ENCODE results near the gene JAML. TPM values are rescaled to one million over a fixed set of nuclear protein-coding genes. Genes with fewer than 3 reads are reported as not detected.

Gene JAML
- total and polyA plus RNA-seq, 2 donors (not counting 1 experiment from before 2014, with no cell fraction given) = not detected

GRCh38 chr11:118171269-118172062 is 53.3 kb downstream of the JAML start:
- Histone ChIP-seq H3K9ac (ENCODE audit: insufficient read depth, low read length) (no peak overlapping the region), H2AFZ (ENCODE audit: low read length) (no peak overlapping the region), H4K20me1 (ENCODE audit: control insufficient read depth, extremely low read depth, insufficient read depth, low read length) (no peaks in the 10 kb centered on the region), H3K4me3 (replicated peaks in 1 of 4; ENCODE audit: control extremely low read depth in 1 of 4, insufficient read depth in 1 of 4, low read depth in 3 of 4, low read length in 4 of 4) (no peak overlapping the region), H3K9me3 (ENCODE audit: control insufficient read depth, insufficient read depth, low read depth, low read length) (no peaks in the 10 kb centered on the region), H3K27ac (ENCODE audit: insufficient read depth, low read length) (no peak overlapping the region), H3K79me2 (ENCODE audit: control insufficient read depth, insufficient read depth, low read length) (no peaks in the 10 kb centered on the region), H3K27me3 (ENCODE audit: control insufficient read depth, insufficient read depth, low read length) (peaks cover 7% of the 10 kb centered on the region), H3K4me2 (ENCODE audit: extremely low read depth, insufficient read depth, low read length) (no peak overlapping the region), H3K36me3 (ENCODE audit: control insufficient read depth, insufficient read depth, low read length) (no peaks in the 10 kb centered on the region), H3K4me1 (ENCODE audit: control insufficient read depth, extremely low read depth, insufficient read depth, low read length) (no peaks in the 10 kb centered on the region)
- no peak for TF ChIP-seq EZH2 (IDR thresholded peaks at IDR 0.05; ENCODE audit: low read length, missing control alignments)
- TF ChIP-seq, protein P1, sequence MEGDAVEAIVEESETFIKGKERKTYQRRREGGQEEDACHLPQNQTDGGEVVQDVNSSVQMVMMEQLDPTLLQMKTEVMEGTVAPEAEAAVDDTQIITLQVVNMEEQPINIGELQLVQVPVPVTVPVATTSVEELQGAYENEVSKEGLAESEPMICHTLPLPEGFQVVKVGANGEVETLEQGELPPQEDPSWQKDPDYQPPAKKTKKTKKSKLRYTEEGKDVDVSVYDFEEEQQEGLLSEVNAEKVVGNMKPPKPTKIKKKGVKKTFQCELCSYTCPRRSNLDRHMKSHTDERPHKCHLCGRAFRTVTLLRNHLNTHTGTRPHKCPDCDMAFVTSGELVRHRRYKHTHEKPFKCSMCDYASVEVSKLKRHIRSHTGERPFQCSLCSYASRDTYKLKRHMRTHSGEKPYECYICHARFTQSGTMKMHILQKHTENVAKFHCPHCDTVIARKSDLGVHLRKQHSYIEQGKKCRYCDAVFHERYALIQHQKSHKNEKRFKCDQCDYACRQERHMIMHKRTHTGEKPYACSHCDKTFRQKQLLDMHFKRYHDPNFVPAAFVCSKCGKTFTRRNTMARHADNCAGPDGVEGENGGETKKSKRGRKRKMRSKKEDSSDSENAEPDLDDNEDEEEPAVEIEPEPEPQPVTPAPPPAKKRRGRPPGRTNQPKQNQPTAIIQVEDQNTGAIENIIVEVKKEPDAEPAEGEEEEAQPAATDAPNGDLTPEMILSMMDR (conservative IDR thresholded peaks at IDR 0.05 in 1 of 2, IDR thresholded peaks at IDR 0.05 in 1 of 2; ENCODE audit: low read depth in 1 of 2, low read length in 2 of 2) = peak; percentile 80 to 86
- peak; percentile 24 to 58 for DNase-seq (ENCODE audit: low read depth in 2 of 2)

DNA sequence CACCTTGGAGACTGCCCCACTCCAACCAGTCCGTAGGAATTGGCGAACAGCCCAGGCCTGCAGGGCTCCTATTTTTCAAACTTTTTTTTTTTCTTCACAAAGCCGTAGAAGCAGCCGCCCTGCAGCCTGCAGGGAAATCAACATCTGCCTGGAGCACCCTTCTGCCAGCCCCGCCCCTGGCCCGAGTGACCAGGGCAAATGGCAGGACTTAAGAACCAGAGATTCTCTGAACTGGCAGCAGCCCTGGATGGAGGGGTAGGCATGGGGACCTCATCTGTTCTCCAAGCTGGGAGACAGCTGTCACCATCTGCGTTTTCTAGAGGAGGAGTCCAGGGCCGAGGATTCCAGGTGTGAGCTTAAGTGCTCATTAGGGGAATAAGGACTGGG is 53.9 kb downstream of the JAML start:
- Histone ChIP-seq H3K9me3 (ENCODE audit: control insufficient read depth, insufficient read depth, low read depth, low read length) (no peaks in the 10 kb centered on the region), H3K4me3 (replicated peaks in 1 of 4; ENCODE audit: control extremely low read depth in 1 of 4, insufficient read depth in 1 of 4, low read depth in 3 of 4, low read length in 4 of 4) (no peak overlapping the region), H3K27me3 (ENCODE audit: control insufficient read depth, insufficient read depth, low read length) (peaks cover 4% of the 10 kb centered on the region), H3K36me3 (ENCODE audit: control insufficient read depth, insufficient read depth, low read length) (no peaks in the 10 kb centered on the region), H2AFZ (ENCODE audit: low read length) (no peak overlapping the region), H4K20me1 (ENCODE audit: control insufficient read depth, extremely low read depth, insufficient read depth, low read length) (no peaks in the 10 kb centered on the region), H3K9ac (ENCODE audit: insufficient read depth, low read length) (no peak overlapping the region), H3K4me2 (ENCODE audit: extremely low read depth, insufficient read depth, low read length) (no peak overlapping the region), H3K4me1 (ENCODE audit: control insufficient read depth, extremely low read depth, insufficient read depth, low read length) (no peaks in the 10 kb centered on the region), H3K79me2 (ENCODE audit: control insufficient read depth, insufficient read depth, low read length) (no peaks in the 10 kb centered on the region), H3K27ac (ENCODE audit: insufficient read depth, low read length) (no peak overlapping the region)
- TF ChIP-seq, protein P1 (conservative IDR thresholded peaks at IDR 0.05 in 1 of 2, IDR thresholded peaks at IDR 0.05 in 1 of 2; ENCODE audit: low read depth in 1 of 2, low read length in 2 of 2) = no peak
- no peak for TF ChIP-seq EZH2 (IDR thresholded peaks at IDR 0.05; ENCODE audit: low read length, missing control alignments)
- DNase-seq (ENCODE audit: low read depth in 2 of 2) = no peak

DNA sequence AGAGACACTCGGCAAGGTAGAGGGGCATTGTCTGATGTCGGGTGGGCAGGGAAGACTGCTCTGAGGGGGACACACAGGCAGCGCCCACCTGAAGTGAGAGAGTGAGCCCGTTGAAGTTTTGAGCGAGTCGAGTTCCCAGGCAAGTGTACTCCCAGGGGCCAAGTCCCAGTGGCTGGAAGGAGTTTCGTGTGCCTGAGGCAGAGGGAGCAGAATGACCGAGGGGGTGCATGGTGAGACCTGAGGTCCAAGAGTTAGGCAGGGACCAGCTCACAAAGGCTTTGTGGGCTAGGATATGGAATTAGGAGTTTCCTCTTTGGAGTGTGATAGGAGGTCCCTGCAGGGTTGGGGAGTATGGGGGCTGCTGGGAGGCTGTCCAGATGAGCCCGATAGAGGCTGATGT is 54.6 kb downstream of the JAML start:
- Histone ChIP-seq H3K9me3 (ENCODE audit: control insufficient read depth, insufficient read depth, low read depth, low read length) (no peaks in the 10 kb centered on the region), H4K20me1 (ENCODE audit: control insufficient read depth, extremely low read depth, insufficient read depth, low read length) (no peaks in the 10 kb centered on the region), H3K4me1 (ENCODE audit: control insufficient read depth, extremely low read depth, insufficient read depth, low read length) (no peaks in the 10 kb centered on the region), H3K36me3 (ENCODE audit: control insufficient read depth, insufficient read depth, low read length) (no peaks in the 10 kb centered on the region), H3K4me3 (replicated peaks in 1 of 4; ENCODE audit: control extremely low read depth in 1 of 4, insufficient read depth in 1 of 4, low read depth in 3 of 4, low read length in 4 of 4) (no peak overlapping the region), H3K9ac (ENCODE audit: insufficient read depth, low read length) (no peak overlapping the region), H3K79me2 (ENCODE audit: control insufficient read depth, insufficient read depth, low read length) (no peaks in the 10 kb centered on the region), H3K4me2 (ENCODE audit: extremely low read depth, insufficient read depth, low read length) (no peak overlapping the region), H2AFZ (ENCODE audit: low read length) (no peak overlapping the region), H3K27ac (ENCODE audit: insufficient read depth, low read length) (no peak overlapping the region), H3K27me3 (ENCODE audit: control insufficient read depth, insufficient read depth, low read length) (no peaks in the 10 kb centered on the region)
- TF ChIP-seq, protein P1 (conservative IDR thresholded peaks at IDR 0.05 in 1 of 2, IDR thresholded peaks at IDR 0.05 in 1 of 2; ENCODE audit: low read depth in 1 of 2, low read length in 2 of 2) = no peak
- no peak for DNase-seq (ENCODE audit: low read depth in 2 of 2)

All from fibroblast of lung (primary cell).